Naive B cell (primary cell): ENCODE measurements around the gene XRCC4. TPM values are rescaled to one million over a fixed set of nuclear protein-coding genes. Genes with fewer than 3 reads are reported as not detected.
A peak's percentile ranks its signal among the peaks of the same experiment; 100 is the strongest.

ENCODE experiments used
- ATAC-seq, 2 donors: fragments of 150-1000 bp; cut with Tn5 transposase; 2 replicates each; pipeline ENCODE4 v1.10.0; 2021; ENCODE audit warnings: low read depth in 2 of 2, mild to moderate bottlenecking in 2 of 2, moderate library complexity in 2 of 2
- DNase-seq: peaks from one replicate; pipeline ENCODE4 v3.0.0; 2022
- H3K27ac Mint-ChIP-seq, 6 donors: one replicate each; pipeline ENCODE4 v1.8.0; 2020 to 2022; ENCODE audit warnings: mild to moderate bottlenecking in 6 of 6, mixed read lengths in 6 of 6, moderate library complexity in 5 of 6, inconsistent platforms in 2 of 6
- H3K27me3 Mint-ChIP-seq, 3 donors: one replicate each; pipeline ENCODE4 v1.8.0; 2021 to 2022; ENCODE audit warnings: mixed read lengths in 3 of 3, mild to moderate bottlenecking in 1 of 3
- H3K36me3 Mint-ChIP-seq, 2 donors: one replicate each; pipeline ENCODE4 v1.8.0; 2020 to 2022; ENCODE audit warnings: mixed read lengths in 2 of 2, inconsistent platforms in 1 of 2, mild to moderate bottlenecking in 1 of 2
- H3K4me1 Mint-ChIP-seq, 3 donors: one replicate each; pipeline ENCODE4 v1.8.0; 2020 to 2022; ENCODE audit warnings: mixed read lengths in 3 of 3, inconsistent platforms in 1 of 3, mild to moderate bottlenecking in 1 of 3, moderate library complexity in 1 of 3
- H3K4me3 Mint-ChIP-seq, 8 donors: one replicate each; pipeline ENCODE4 v1.8.0; 2020 to 2022; ENCODE audit warnings: mild to moderate bottlenecking in 8 of 8, mixed read lengths in 8 of 8, moderate library complexity in 8 of 8, inconsistent platforms in 2 of 8
- H3K9me3 Mint-ChIP-seq, 7 donors: one replicate each; pipeline ENCODE4 v1.8.0; 2020 to 2022; ENCODE audit warnings: mixed read lengths in 7 of 7, mild to moderate bottlenecking in 5 of 7, inconsistent platforms in 2 of 7, moderate library complexity in 1 of 7
- polyA plus RNA-seq, 6 donors: library from polyadenylated mRNA; unstranded; fragments of 300-500 nt; fragmentation: Illumina TruSeq; gene quantifications; one replicate each; pipeline ENCODE4 v1.2.3, GENCODE V29; 2021; ENCODE audit warnings: low read depth in 6 of 6

Gene XRCC4
- polyA plus RNA-seq, 6 donors from 2014 or later = 7.8 to 9.9 (median 9.3) TPM

DNA sequence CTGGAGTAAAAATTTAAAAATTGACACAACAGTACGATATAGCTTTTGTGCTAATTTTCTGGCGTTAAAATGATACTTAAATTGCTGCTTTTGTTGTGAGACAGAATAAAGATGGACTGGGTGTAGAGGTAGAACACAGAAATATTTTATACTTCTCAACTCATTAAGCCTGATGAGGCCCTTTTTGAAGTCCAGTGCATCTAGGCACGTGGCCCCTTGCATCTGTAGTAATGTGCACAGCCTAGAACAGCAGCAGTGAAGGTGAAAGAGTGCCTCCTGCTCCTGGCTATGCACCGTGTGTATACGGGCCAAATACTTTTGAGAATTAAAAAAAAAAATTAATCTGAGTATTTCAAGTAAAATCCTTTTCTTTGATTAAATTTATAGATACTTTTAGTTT lies 115.6 kb downstream of the XRCC4 start:
- ATAC-seq = no peak
- Mint-ChIP-seq H3K36me3 (no peaks in the 10 kb centered on the region), H3K4me3 (no peak overlapping the region), H3K4me1 (no peaks in the 10 kb centered on the region), H3K9me3 (no peaks in the 10 kb centered on the region), H3K27ac (no peak overlapping the region), H3K27me3 (no peaks in the 10 kb centered on the region)
- DNase-seq = no peak

GRCh38 chr5:83197326-83197967 lies 120.1 kb downstream of the XRCC4 start:
- peak overlapping the region in 1 of 6 donors; percentile 16 for H3K27ac Mint-ChIP-seq
- no peaks in the 10 kb centered on the region for H3K4me1 Mint-ChIP-seq
- H3K9me3 Mint-ChIP-seq = no peaks in the 10 kb centered on the region
- H3K4me3 Mint-ChIP-seq = no peak overlapping the region
- peaks cover 0 to 4% of the 10 kb centered on the region in 2 donors for H3K36me3 Mint-ChIP-seq
- H3K27me3 Mint-ChIP-seq = no peaks in the 10 kb centered on the region
- no peak for ATAC-seq
- DNase-seq = no peak

- peaks cover 0 to 4% of the 10 kb centered on the region in 2 donors for H3K36me3 Mint-ChIP-seq
- H3K4me1 Mint-ChIP-seq = no peaks in the 10 kb centered on the region
- no peaks in the 10 kb centered on the region for H3K9me3 Mint-ChIP-seq
- no peak for ATAC-seq
- no peaks in the 10 kb centered on the region for H3K27me3 Mint-ChIP-seq
- H3K27ac Mint-ChIP-seq = peak overlapping the region in 1 of 6 donors; percentile 67
- no peak for DNase-seq
- no peak overlapping the region for H3K4me3 Mint-ChIP-seq
Observed at GRCh38 chr5:83199126-83199525, 121.8 kb downstream of the XRCC4 start.

- Mint-ChIP-seq H3K27me3 (no peaks in the 10 kb centered on the region), H3K36me3 (peaks cover 15 to 16% of the 10 kb centered on the region in 2 donors), H3K4me1 (no peaks in the 10 kb centered on the region), H3K9me3 (no peaks in the 10 kb centered on the region), H3K4me3 (no peak overlapping the region), H3K27ac (no peak overlapping the region)
- no peak for DNase-seq
- no peak for ATAC-seq
Observed at GRCh38 chr5:83204651-83205050, 127.3 kb downstream of the XRCC4 start.

- Mint-ChIP-seq H3K27ac (no peak overlapping the region), H3K27me3 (no peaks in the 10 kb centered on the region), H3K36me3 (peaks cover 19 to 23% of the 10 kb centered on the region in 2 donors), H3K4me1 (no peaks in the 10 kb centered on the region), H3K9me3 (no peaks in the 10 kb centered on the region), H3K4me3 (no peak overlapping the region)
- no peak for DNase-seq
- ATAC-seq = no peak
Observed at GRCh38 chr5:83209963-83210362, 132.6 kb downstream of the XRCC4 start.

GRCh38 chr5:83219077-83219476 lies 141.7 kb downstream of the XRCC4 start:
- Mint-ChIP-seq H3K4me1 (no peaks in the 10 kb centered on the region), H3K27me3 (no peaks in the 10 kb centered on the region), H3K27ac (no peak overlapping the region), H3K9me3 (no peaks in the 10 kb centered on the region), H3K36me3 (no peaks in the 10 kb centered on the region), H3K4me3 (no peak overlapping the region)
- DNase-seq (no peak), ATAC-seq (no peak)

GRCh38 chr5:83219495-83219894 lies 142.1 kb downstream of the XRCC4 start:
- H3K36me3 Mint-ChIP-seq = peaks cover 0 to 3% of the 10 kb centered on the region in 2 donors

GRCh38 chr5:83220331-83220730 lies 143.0 kb downstream of the XRCC4 start:
- no peaks in the 10 kb centered on the region for H3K4me1 Mint-ChIP-seq
- no peaks in the 10 kb centered on the region for H3K27me3 Mint-ChIP-seq
- no peak overlapping the region for H3K27ac Mint-ChIP-seq
- H3K36me3 Mint-ChIP-seq = peaks cover 0 to 10% of the 10 kb centered on the region in 2 donors
- no peaks in the 10 kb centered on the region for H3K9me3 Mint-ChIP-seq
- H3K4me3 Mint-ChIP-seq = no peak overlapping the region
- no peak for ATAC-seq
- DNase-seq = no peak

More at GRCh38 chr5:83219495-83219894, 142.1 kb downstream of the XRCC4 start:
- Mint-ChIP-seq H3K27me3 (no peaks in the 10 kb centered on the region), H3K4me3 (no peak overlapping the region), H3K4me1 (no peaks in the 10 kb centered on the region), H3K9me3 (no peaks in the 10 kb centered on the region), H3K27ac (no peak overlapping the region)
- DNase-seq (no peak), ATAC-seq (no peak)

GRCh38 chr5:83222906-83223305 lies 145.6 kb downstream of the XRCC4 start:
- ATAC-seq (no peak), DNase-seq (no peak)
- Mint-ChIP-seq H3K9me3 (no peaks in the 10 kb centered on the region), H3K4me1 (no peaks in the 10 kb centered on the region), H3K27me3 (no peaks in the 10 kb centered on the region), H3K36me3 (peaks cover 0 to 10% of the 10 kb centered on the region in 2 donors), H3K4me3 (no peak overlapping the region), H3K27ac (no peak overlapping the region)

DNA sequence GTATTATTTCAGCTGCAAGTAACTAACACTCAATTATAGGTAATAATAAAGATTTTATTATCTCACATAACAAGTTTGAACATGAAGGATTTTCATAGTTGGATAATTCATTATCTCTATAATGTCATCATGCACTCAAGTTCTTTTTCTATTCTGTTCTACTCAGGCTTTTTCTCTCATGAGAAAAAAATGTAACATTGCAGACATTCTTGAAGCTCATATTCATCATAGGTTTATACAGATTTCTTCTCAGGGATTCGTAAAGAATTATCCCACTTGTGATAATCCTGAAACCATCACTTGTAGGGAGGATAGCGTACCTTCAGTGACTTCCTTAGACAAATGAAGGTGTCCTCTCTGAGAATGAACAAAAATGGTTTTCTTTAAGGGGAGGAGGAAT lies 150.3 kb downstream of the XRCC4 start:
- Mint-ChIP-seq H3K27me3 (no peaks in the 10 kb centered on the region), H3K4me1 (no peaks in the 10 kb centered on the region), H3K27ac (no peak overlapping the region), H3K9me3 (no peaks in the 10 kb centered on the region), H3K4me3 (no peak overlapping the region), H3K36me3 (peaks cover 3 to 10% of the 10 kb centered on the region in 2 donors)
- no peak for ATAC-seq
- DNase-seq = no peak

DNA sequence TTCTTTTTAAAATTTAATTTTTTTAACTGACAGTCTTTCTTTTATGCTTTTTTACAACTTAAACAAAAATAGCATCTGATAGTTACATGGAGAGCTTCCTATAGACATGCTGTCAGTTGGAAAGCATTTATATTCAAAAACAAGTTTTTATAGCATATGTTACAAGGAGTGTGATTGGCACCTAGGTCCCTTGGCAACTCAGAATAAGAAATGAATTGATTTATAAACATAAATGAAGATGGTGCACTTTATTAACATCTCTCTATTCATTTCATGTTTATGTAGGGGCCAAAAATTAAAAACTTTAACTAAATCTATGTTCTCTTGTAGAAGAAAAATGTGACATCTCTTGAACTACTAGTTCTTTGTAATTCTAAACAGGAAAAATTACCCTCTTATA lies 153.2 kb downstream of the XRCC4 start:
- DNase-seq = no peak
- H3K9me3 Mint-ChIP-seq = no peaks in the 10 kb centered on the region
- H3K27ac Mint-ChIP-seq = no peak overlapping the region
- no peaks in the 10 kb centered on the region for H3K27me3 Mint-ChIP-seq
- H3K4me3 Mint-ChIP-seq = no peak overlapping the region
- no peak for ATAC-seq
- H3K36me3 Mint-ChIP-seq = peaks cover 0 to 3% of the 10 kb centered on the region in 2 donors
- no peaks in the 10 kb centered on the region for H3K4me1 Mint-ChIP-seq

GRCh38 chr5:83244516-83244915 lies 167.2 kb downstream of the XRCC4 start:
- H3K4me1 Mint-ChIP-seq = no peaks in the 10 kb centered on the region
- H3K27me3 Mint-ChIP-seq = no peaks in the 10 kb centered on the region
- no peak overlapping the region for H3K4me3 Mint-ChIP-seq
- peaks cover 7% of the 10 kb centered on the region in 2 donors for H3K36me3 Mint-ChIP-seq
- H3K9me3 Mint-ChIP-seq = no peaks in the 10 kb centered on the region
- DNase-seq = no peak
- no peak overlapping the region for H3K27ac Mint-ChIP-seq
- no peak for ATAC-seq

- H3K4me1 Mint-ChIP-seq = no peaks in the 10 kb centered on the region
- H3K27ac Mint-ChIP-seq = no peak overlapping the region
- H3K9me3 Mint-ChIP-seq = no peaks in the 10 kb centered on the region
- ATAC-seq (no peak), DNase-seq (no peak)
- H3K27me3 Mint-ChIP-seq = no peaks in the 10 kb centered on the region
- H3K36me3 Mint-ChIP-seq = peaks cover 6% of the 10 kb centered on the region in 2 donors
- no peak overlapping the region for H3K4me3 Mint-ChIP-seq
Observed at GRCh38 chr5:83245037-83245436, 167.7 kb downstream of the XRCC4 start.

DNA sequence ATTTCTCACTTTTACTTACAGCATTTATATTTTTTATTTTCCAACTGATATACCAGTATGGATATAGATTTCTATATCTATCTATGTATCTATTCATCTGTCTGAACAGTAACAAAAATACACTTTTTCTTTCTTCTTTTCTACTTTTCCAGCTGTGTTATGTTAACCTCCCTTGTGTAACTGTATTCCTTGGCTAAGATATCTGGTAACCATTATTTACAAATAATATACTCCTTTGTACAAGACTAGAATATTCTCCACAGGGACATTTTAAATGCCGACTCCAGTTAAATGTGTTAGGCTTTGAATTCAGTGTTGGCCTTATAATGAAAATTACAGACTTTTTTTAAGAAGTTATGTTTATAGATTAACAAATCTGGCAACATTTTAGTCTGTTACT lies 168.7 kb downstream of the XRCC4 start:
- H3K27ac Mint-ChIP-seq = no peak overlapping the region
- no peaks in the 10 kb centered on the region for H3K27me3 Mint-ChIP-seq
- peaks cover 0 to 6% of the 10 kb centered on the region in 2 donors for H3K36me3 Mint-ChIP-seq
- no peak for ATAC-seq
- no peaks in the 10 kb centered on the region for H3K9me3 Mint-ChIP-seq
- H3K4me3 Mint-ChIP-seq = no peak overlapping the region
- DNase-seq = no peak
- no peaks in the 10 kb centered on the region for H3K4me1 Mint-ChIP-seq

GRCh38 chr5:83249156-83249555 lies 171.8 kb downstream of the XRCC4 start:
- no peaks in the 10 kb centered on the region for H3K9me3 Mint-ChIP-seq
- no peak for DNase-seq

More at GRCh38 chr5:83249156-83249555, 171.8 kb downstream of the XRCC4 start:
- Mint-ChIP-seq H3K27ac (no peak overlapping the region), H3K4me3 (no peak overlapping the region), H3K4me1 (no peaks in the 10 kb centered on the region), H3K36me3 (peaks cover 0 to 2% of the 10 kb centered on the region in 2 donors), H3K27me3 (no peaks in the 10 kb centered on the region)
- no peak for ATAC-seq
